CD4-positive, alpha-beta memory T cell (primary cell): ENCODE results near the gene GGNBP2. TPM values are rescaled to one million over a fixed set of nuclear protein-coding genes. Genes with fewer than 3 reads are reported as not detected.

Experiments
- CTCF ChIA-PET: fragments of 350-600 bp; sonication (Branson Sonifier 250); formaldehyde crosslinking; loops from one replicate; lab custom pipeline; 2021; ENCODE audit warnings: inconsistent platforms; ENCODE audit not compliant: partially characterized antibody; lab: Charles Lee
- POLR2A ChIA-PET: fragments of 350-600 bp; sonication (Branson Sonifier 250); formaldehyde crosslinking; loops from one replicate; lab custom pipeline; 2021; ENCODE audit not compliant: partially characterized antibody; lab: Charles Lee
- DNase-seq, 5 donors: peaks; one replicate each; pipeline versions ENCODE4 v3.0.0 to v3.0.0-alpha.2; 2020 to 2022; ENCODE audit warnings: mixed read lengths in 1 of 5
- H3K27ac ChIP-seq: one replicate; pipeline ENCODE4 v1.7.0; 2013; ENCODE audit warnings: low read depth, low read length
- H3K27me3 ChIP-seq: 2 replicates; pipeline ENCODE4 v1.7.0; 2013; ENCODE audit warnings: mild to moderate bottlenecking, low read length, moderate library complexity; ENCODE audit not compliant: insufficient read depth
- H3K36me3 ChIP-seq: 2 replicates; pipeline ENCODE4 v1.7.0; 2013; ENCODE audit warnings: mild to moderate bottlenecking, low read length, moderate library complexity; ENCODE audit not compliant: insufficient read depth
- H3K4me1 ChIP-seq: 2 replicates; pipeline ENCODE4 v1.7.0; 2013; ENCODE audit warnings: mild to moderate bottlenecking, low read length, moderate library complexity; ENCODE audit not compliant: insufficient read depth
- H3K4me3 ChIP-seq, 2 donors: one replicate each; pipeline ENCODE4 v1.7.0; 2013; ENCODE audit warnings: low read length in 2 of 2, mild to moderate bottlenecking in 1 of 2
- H3K9me3 ChIP-seq, 2 donors: one replicate each; pipeline ENCODE4 v1.7.0; 2013; ENCODE audit warnings: low read length in 2 of 2, control low read depth in 1 of 2; ENCODE audit not compliant: control insufficient read depth in 1 of 2
- H3K27ac Mint-ChIP-seq, 7 donors: one replicate each; pipeline ENCODE4 v1.8.0; 2020 to 2021; ENCODE audit warnings: mixed read lengths in 7 of 7, mild to moderate bottlenecking in 6 of 7, inconsistent platforms in 3 of 7, moderate library complexity in 3 of 7
- H3K27me3 Mint-ChIP-seq, 2 donors: one replicate each; pipeline ENCODE4 v1.8.0; 2020 to 2021; ENCODE audit warnings: mixed read lengths in 2 of 2
- H3K36me3 Mint-ChIP-seq, 2 donors: one replicate each; pipeline ENCODE4 v1.8.0; 2020 to 2021; ENCODE audit warnings: mixed read lengths in 2 of 2, inconsistent platforms in 1 of 2, mild to moderate bottlenecking in 1 of 2
- H3K4me1 Mint-ChIP-seq, 4 donors: one replicate each; pipeline ENCODE4 v1.8.0; 2020 to 2021; ENCODE audit warnings: mixed read lengths in 4 of 4, mild to moderate bottlenecking in 1 of 4
- H3K4me3 Mint-ChIP-seq, 8 donors: one replicate each; pipeline ENCODE4 v1.8.0; 2020 to 2021; ENCODE audit warnings: mixed read lengths in 8 of 8, mild to moderate bottlenecking in 7 of 8, moderate library complexity in 6 of 8, inconsistent platforms in 3 of 8
- H3K9me3 Mint-ChIP-seq, 8 donors: one replicate each; pipeline ENCODE4 v1.8.0; 2020 to 2021; ENCODE audit warnings: mixed read lengths in 8 of 8, mild to moderate bottlenecking in 5 of 8, inconsistent platforms in 3 of 8, moderate library complexity in 1 of 8
- intact Hi-C: fragments of 100-400 bp; cut with micrococcal nuclease; formaldehyde crosslinking; loops from one replicate; pipeline ENCODE4 v1.15.1; 2023
- polyA plus RNA-seq, 2 donors: library from polyadenylated mRNA; unstranded; fragments of 300-500 nt; fragmentation: Illumina TruSeq; gene quantifications; one replicate each; pipeline ENCODE4 v1.2.3, GENCODE V29; 2021
- total RNA-seq, 2 experiments: library from RNA; stranded (reverse); gene quantifications; one replicate each; pipeline ENCODE4 v1.2.3, GENCODE V29; 2021

GGNBP2 gene
- total and polyA plus RNA-seq, 4 experiments from 2014 or later = 45.5 to 143 (median 112) TPM

- H3K4me1 ChIP-seq = no peaks in the 10 kb centered on the region
- H3K27ac Mint-ChIP-seq = no peak overlapping the region
- H3K27ac ChIP-seq = no peak overlapping the region
- H3K4me3 Mint-ChIP-seq = no peak overlapping the region
- CTCF ChIA-PET = interaction anchor here (0.7 to 3.8 kb wide), 14 partner anchors 13 to 612 kb away, joined by 3 to 44 read pairs (median 4); no protein-coding TSS in a partner anchor
- POLR2A ChIA-PET = no interaction called here
- no peaks in the 10 kb centered on the region for H3K9me3 ChIP-seq
- intact Hi-C loops = loop anchor here (2.0 kb wide), 1 partner anchor 744 kb away; no protein-coding TSS in a partner anchor
- H3K36me3 ChIP-seq = no peaks in the 10 kb centered on the region
- H3K9me3 Mint-ChIP-seq = no peaks in the 10 kb centered on the region
- no peaks in the 10 kb centered on the region for H3K27me3 ChIP-seq
- no peak for DNase-seq
- H3K27me3 Mint-ChIP-seq = peaks cover 4 to 9% of the 10 kb centered on the region in 2 donors
- no peaks in the 10 kb centered on the region for H3K36me3 Mint-ChIP-seq
- no peak overlapping the region for H3K4me3 ChIP-seq
- H3K4me1 Mint-ChIP-seq = peaks cover 0 to 4% (median 1%) of the 10 kb centered on the region in 4 donors
Observed at GRCh38 chr17:36628576-36628975, 83.9 kb downstream of the GGNBP2 start.

GRCh38 chr17:36629252-36629847 is 84.6 kb downstream of the GGNBP2 start:
- Histone ChIP-seq H3K27me3 (no peaks in the 10 kb centered on the region), H3K36me3 (no peaks in the 10 kb centered on the region), H3K4me1 (no peaks in the 10 kb centered on the region), H3K27ac (no peak overlapping the region), H3K4me3 (no peak overlapping the region), H3K9me3 (no peaks in the 10 kb centered on the region)
- H3K27ac Mint-ChIP-seq = no peak overlapping the region
- H3K4me3 Mint-ChIP-seq = no peak overlapping the region
- peak; percentile 66 to 77 (median 70) for DNase-seq
- ChIA-PET POLR2A (no interaction called here), CTCF (interaction anchor here (0.7 to 3.8 kb wide), 11 partner anchors 27 to 611 kb away, joined by 3 to 44 read pairs (median 4); no protein-coding TSS in a partner anchor)
- intact Hi-C loops = loop anchor here (1.0 to 2.0 kb wide), 3 partner anchors 591 to 743 kb away; no protein-coding TSS in a partner anchor
- peaks cover 5 to 9% of the 10 kb centered on the region in 2 donors for H3K27me3 Mint-ChIP-seq
- H3K4me1 Mint-ChIP-seq = peaks cover 0 to 4% (median 1%) of the 10 kb centered on the region in 4 donors
- no peaks in the 10 kb centered on the region for H3K36me3 Mint-ChIP-seq
- H3K9me3 Mint-ChIP-seq = no peaks in the 10 kb centered on the region

- no peak overlapping the region for H3K27ac Mint-ChIP-seq
- CTCF ChIA-PET = interaction anchor here (0.9 to 3.8 kb wide), 7 partner anchors 27 to 611 kb away, joined by 3 to 44 read pairs (median 14); no protein-coding TSS in a partner anchor
Observed at GRCh38 chr17:36629970-36630502, 85.3 kb downstream of the GGNBP2 start.

GRCh38 chr17:36631022-36631421 is 86.3 kb downstream of the GGNBP2 start:
- no peaks in the 10 kb centered on the region for H3K36me3 ChIP-seq
- no peaks in the 10 kb centered on the region for H3K9me3 Mint-ChIP-seq
- H3K9me3 ChIP-seq = no peaks in the 10 kb centered on the region
- no peak overlapping the region for H3K4me3 Mint-ChIP-seq
- ChIA-PET POLR2A (no interaction called here), CTCF (interaction anchor here (0.9 to 3.8 kb wide), 6 partner anchors 12 to 416 kb away, joined by 3 to 24 read pairs (median 5); no protein-coding TSS in a partner anchor)
- no peak overlapping the region for H3K27ac Mint-ChIP-seq
- no peaks in the 10 kb centered on the region for H3K4me1 ChIP-seq
- H3K4me3 ChIP-seq = no peak overlapping the region
- peaks cover 5% of the 10 kb centered on the region for H3K27me3 ChIP-seq
- no peak for DNase-seq
- H3K36me3 Mint-ChIP-seq = no peaks in the 10 kb centered on the region
- intact Hi-C loops = no loop called here
- H3K27ac ChIP-seq = no peak overlapping the region
- H3K27me3 Mint-ChIP-seq = peaks cover 12 to 14% of the 10 kb centered on the region in 2 donors
- peaks cover 0 to 4% (median 0%) of the 10 kb centered on the region in 4 donors for H3K4me1 Mint-ChIP-seq

More at GRCh38 chr17:36629970-36630502, 85.3 kb downstream of the GGNBP2 start:
- Mint-ChIP-seq H3K9me3 (no peaks in the 10 kb centered on the region), H3K4me3 (no peak overlapping the region), H3K4me1 (peaks cover 0 to 4% (median under 1%) of the 10 kb centered on the region in 4 donors), H3K27me3 (peaks cover 8 to 10% of the 10 kb centered on the region in 2 donors), H3K36me3 (no peaks in the 10 kb centered on the region)
- H3K4me1 ChIP-seq = no peaks in the 10 kb centered on the region
- no peak for DNase-seq
- no peak overlapping the region for H3K4me3 ChIP-seq
- no peak overlapping the region for H3K27ac ChIP-seq
- POLR2A ChIA-PET = no interaction called here
- no peaks in the 10 kb centered on the region for H3K36me3 ChIP-seq
- intact Hi-C loops = loop anchor here (1.0 to 2.0 kb wide), 3 partner anchors 590 to 743 kb away; no protein-coding TSS in a partner anchor
- H3K9me3 ChIP-seq = no peaks in the 10 kb centered on the region
- H3K27me3 ChIP-seq = no peaks in the 10 kb centered on the region

- Histone ChIP-seq H3K27me3 (peaks cover 5% of the 10 kb centered on the region), H3K4me3 (no peak overlapping the region), H3K36me3 (no peaks in the 10 kb centered on the region), H3K4me1 (no peaks in the 10 kb centered on the region), H3K27ac (no peak overlapping the region), H3K9me3 (no peaks in the 10 kb centered on the region)
- Mint-ChIP-seq H3K9me3 (no peaks in the 10 kb centered on the region), H3K4me1 (peaks cover 0 to 4% (median 0%) of the 10 kb centered on the region in 4 donors), H3K4me3 (no peak overlapping the region), H3K36me3 (no peaks in the 10 kb centered on the region), H3K27me3 (peaks cover 15 to 19% of the 10 kb centered on the region in 2 donors), H3K27ac (no peak overlapping the region)
- intact Hi-C loops = no loop called here
- no peak for DNase-seq
- CTCF ChIA-PET = interaction anchor here (2.5 kb wide), 1 partner anchor 122 kb away, joined by 13 read pairs; no protein-coding TSS in a partner anchor
- POLR2A ChIA-PET = no interaction called here
Observed at GRCh38 chr17:36632916-36633771, 88.4 kb downstream of the GGNBP2 start.
